HG03342 (cell line): Measurements from ENCODE around the gene GAL.

Experiments used
- ATAC-seq: cut with Tn5 transposase; IDR thresholded peaks from one replicate; pipeline ENCODE4 v1.9.1; 2021; ENCODE audit warnings: mild to moderate bottlenecking, moderate library complexity; ENCODE audit not compliant: unreplicated experiment

The GAL gene

GRCh38 chr11:68658661-68659060 is 25.7 kb upstream of the GAL start:
- ATAC-seq: no peak

GRCh38 chr11:68659158-68659921 is 25.0 kb upstream of the GAL start:
- no peak for ATAC-seq

GRCh38 chr11:68660066-68660810 is 24.1 kb upstream of the GAL start:
- ATAC-seq: no peak

GRCh38 chr11:68661014-68661413 is 23.3 kb upstream of the GAL start:
- ATAC-seq: no peak

GRCh38 chr11:68661697-68662603 is 22.4 kb upstream of the GAL start:
- no peak for ATAC-seq

- no peak for ATAC-seq
Observed at GRCh38 chr11:68663482-68664010, 20.8 kb upstream of the GAL start.

GRCh38 chr11:68664141-68664540 is 20.2 kb upstream of the GAL start:
- no peak for ATAC-seq

GRCh38 chr11:68664906-68665305 is 19.4 kb upstream of the GAL start:
- no peak for ATAC-seq

- no peak for ATAC-seq
Observed at GRCh38 chr11:68665436-68665835, 18.9 kb upstream of the GAL start.

GRCh38 chr11:68666849-68667248 is 17.5 kb upstream of the GAL start:
- no peak for ATAC-seq

- ATAC-seq: no peak
Observed at GRCh38 chr11:68667511-68668500, 16.5 kb upstream of the GAL start.

- ATAC-seq: no peak
Observed at GRCh38 chr11:68669301-68670090, 14.8 kb upstream of the GAL start.

- no peak for ATAC-seq
Observed at GRCh38 chr11:68670208-68670992, 13.9 kb upstream of the GAL start.

GRCh38 chr11:68673306-68673945 is 10.9 kb upstream of the GAL start:
- no peak for ATAC-seq

- ATAC-seq: no peak
Observed at GRCh38 chr11:68673991-68674390, 10.4 kb upstream of the GAL start.

GRCh38 chr11:68674461-68674860 is 9.9 kb upstream of the GAL start:
- no peak for ATAC-seq

- no peak for ATAC-seq
Observed at GRCh38 chr11:68677432-68677831, 6.9 kb upstream of the GAL start.

- ATAC-seq: no peak
Observed at GRCh38 chr11:68678031-68678441, 6.3 kb upstream of the GAL start.
